Peyer's patch (tissue), 4 donors: ENCODE measurements around the gene GGT7.

ENCODE experiments used
- POLR2A ChIP-seq, 2 donors: fragments of 450-650 bp; IDR thresholded peaks; one replicate each; pipeline ENCODE4 v1.5.1; 2017; ENCODE audit warnings: antibody characterized with exemption in 2 of 2, mild to moderate bottlenecking in 2 of 2, moderate library complexity in 2 of 2
- TF ChIP-seq, protein P1 (sequence below), 6 experiments: fragments of 450-650 bp in 4 of 6; fragments of 200-600 bp in 2 of 6; sonication (generic) in 1 of 6; IDR thresholded peaks; one replicate each; pipeline ENCODE4 v1.5.1; 2017 to 2019; ENCODE audit warnings: antibody characterized with exemption in 6 of 6, mild to moderate bottlenecking in 3 of 6, moderate library complexity in 1 of 6

DNA sequence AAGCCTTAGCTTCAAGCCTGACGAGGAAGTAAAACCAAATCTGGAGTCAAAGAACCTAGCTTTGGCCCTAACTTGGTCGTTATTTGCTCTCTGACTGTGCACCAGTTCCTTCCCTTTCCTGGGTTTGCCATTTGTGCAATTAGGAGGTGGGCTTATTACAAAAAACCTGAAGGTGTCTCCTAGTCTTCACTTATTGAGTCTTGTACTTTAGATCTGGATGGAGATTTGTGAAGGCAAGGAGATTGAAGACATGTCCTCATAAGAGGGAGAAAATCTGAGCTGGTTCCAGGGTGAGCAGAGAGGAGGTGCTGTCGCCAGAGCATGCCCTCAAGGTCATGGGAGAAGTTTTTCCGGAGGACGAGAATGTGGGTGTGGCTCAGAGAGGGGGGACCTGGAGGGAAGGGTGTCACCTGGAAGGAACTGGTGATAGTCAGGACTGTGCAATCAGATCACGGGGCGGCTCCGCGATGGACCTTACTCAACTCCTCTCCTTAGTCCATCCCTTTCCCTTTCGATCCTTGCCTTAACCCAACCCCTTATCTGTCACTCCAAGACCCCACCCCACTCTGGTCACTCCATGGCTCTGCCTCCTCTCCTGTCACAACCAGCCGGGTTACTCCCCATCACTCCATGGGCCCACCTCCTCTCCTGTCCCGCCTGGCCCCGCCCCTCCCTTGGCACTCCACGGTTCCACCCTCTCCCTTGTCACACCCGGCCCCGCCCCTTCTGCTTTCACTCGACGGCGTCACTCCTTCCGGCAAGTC lies 3.2 kb upstream of the GGT7 start:
- TF ChIP-seq POLR2A (IDR thresholded peaks at IDR 0.05) = peak in 1 of 2 donors; percentile 75
- TF ChIP-seq, protein P1, sequence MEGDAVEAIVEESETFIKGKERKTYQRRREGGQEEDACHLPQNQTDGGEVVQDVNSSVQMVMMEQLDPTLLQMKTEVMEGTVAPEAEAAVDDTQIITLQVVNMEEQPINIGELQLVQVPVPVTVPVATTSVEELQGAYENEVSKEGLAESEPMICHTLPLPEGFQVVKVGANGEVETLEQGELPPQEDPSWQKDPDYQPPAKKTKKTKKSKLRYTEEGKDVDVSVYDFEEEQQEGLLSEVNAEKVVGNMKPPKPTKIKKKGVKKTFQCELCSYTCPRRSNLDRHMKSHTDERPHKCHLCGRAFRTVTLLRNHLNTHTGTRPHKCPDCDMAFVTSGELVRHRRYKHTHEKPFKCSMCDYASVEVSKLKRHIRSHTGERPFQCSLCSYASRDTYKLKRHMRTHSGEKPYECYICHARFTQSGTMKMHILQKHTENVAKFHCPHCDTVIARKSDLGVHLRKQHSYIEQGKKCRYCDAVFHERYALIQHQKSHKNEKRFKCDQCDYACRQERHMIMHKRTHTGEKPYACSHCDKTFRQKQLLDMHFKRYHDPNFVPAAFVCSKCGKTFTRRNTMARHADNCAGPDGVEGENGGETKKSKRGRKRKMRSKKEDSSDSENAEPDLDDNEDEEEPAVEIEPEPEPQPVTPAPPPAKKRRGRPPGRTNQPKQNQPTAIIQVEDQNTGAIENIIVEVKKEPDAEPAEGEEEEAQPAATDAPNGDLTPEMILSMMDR (IDR thresholded peaks at IDR 0.05) = peak in 4 of 6 experiments; percentile 23 to 75 (median 64)
